Coronary artery (tissue), 2 donors: ENCODE data around the gene MYO1D.
A peak's percentile ranks its signal among the peaks of the same experiment; 100 is the strongest.
"Not testable (repeated sequence)": the region's sequence is repeated elsewhere in the genome, so short reads cannot be mapped to it uniquely, and the experiment has no call there.

Experiments
- DNase-seq: peaks from one replicate; pipeline ENCODE4 v3.0.0-alpha.2; 2017; ENCODE audit warnings: low spot score
- H3K27ac ChIP-seq, 2 donors: fragments of 200-600 bp; sonication (generic); one replicate each; pipeline ENCODE4 v1.5.1; 2016 to 2019
- H3K4me3 ChIP-seq: fragments of 200-600 bp; sonication (generic); 2 replicates; pipeline ENCODE4 v1.5.1; 2016; ENCODE audit warnings: mild to moderate bottlenecking, moderate library complexity
- TF ChIP-seq, protein P1 (sequence below): fragments of 200-600 bp; sonication (generic); IDR thresholded peaks from one replicate; pipeline ENCODE4 v1.5.1; 2019; ENCODE audit warnings: antibody characterized with exemption

Gene MYO1D

DNA sequence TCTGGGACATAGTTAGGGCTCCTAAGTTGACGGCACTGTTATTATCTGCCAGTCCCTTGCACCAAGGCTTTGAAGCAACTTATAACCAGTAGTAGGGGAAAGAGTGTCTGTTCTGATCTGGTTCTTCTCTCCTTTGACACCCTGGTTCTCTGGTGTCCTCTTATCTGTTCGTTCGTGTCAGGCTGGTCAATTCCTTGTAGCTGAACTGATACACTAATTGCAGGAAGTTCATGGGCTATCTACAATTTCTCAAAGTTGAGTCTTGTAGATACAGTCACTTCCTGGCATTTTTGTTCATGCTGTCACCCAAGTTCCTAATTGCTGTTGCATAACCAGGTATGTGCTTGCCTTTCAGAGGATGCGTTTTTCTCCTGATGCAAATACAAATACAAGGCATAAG is 17.3 kb upstream of the MYO1D start:
- TF ChIP-seq, protein P1, sequence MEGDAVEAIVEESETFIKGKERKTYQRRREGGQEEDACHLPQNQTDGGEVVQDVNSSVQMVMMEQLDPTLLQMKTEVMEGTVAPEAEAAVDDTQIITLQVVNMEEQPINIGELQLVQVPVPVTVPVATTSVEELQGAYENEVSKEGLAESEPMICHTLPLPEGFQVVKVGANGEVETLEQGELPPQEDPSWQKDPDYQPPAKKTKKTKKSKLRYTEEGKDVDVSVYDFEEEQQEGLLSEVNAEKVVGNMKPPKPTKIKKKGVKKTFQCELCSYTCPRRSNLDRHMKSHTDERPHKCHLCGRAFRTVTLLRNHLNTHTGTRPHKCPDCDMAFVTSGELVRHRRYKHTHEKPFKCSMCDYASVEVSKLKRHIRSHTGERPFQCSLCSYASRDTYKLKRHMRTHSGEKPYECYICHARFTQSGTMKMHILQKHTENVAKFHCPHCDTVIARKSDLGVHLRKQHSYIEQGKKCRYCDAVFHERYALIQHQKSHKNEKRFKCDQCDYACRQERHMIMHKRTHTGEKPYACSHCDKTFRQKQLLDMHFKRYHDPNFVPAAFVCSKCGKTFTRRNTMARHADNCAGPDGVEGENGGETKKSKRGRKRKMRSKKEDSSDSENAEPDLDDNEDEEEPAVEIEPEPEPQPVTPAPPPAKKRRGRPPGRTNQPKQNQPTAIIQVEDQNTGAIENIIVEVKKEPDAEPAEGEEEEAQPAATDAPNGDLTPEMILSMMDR: no peak
- DNase-seq: no peak
- no peak overlapping the region for H3K27ac ChIP-seq
- H3K4me3 ChIP-seq: no peak overlapping the region

DNA sequence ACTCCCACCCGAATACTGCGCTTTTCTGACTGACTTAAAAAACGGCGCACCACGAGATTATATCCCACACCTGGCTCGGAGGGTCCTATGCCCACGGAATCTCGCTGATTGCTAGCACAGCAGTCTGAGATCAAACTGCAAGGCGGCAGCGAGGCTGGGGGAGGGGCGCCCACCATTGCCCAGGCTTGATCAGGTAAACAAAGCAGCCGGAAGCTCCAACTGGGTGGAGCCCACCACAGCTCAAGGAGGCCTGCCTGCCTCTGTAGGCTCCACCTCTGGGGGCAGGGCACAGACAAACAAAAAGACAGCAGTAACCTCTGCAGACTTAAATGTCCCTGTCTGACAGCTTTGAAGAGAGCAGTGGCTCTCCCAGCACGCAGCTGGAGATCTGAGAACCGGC is 10.5 kb upstream of the MYO1D start:
- DNase-seq, H3K4me3 ChIP-seq, H3K27ac ChIP-seq: not testable (repeated sequence)

DNA sequence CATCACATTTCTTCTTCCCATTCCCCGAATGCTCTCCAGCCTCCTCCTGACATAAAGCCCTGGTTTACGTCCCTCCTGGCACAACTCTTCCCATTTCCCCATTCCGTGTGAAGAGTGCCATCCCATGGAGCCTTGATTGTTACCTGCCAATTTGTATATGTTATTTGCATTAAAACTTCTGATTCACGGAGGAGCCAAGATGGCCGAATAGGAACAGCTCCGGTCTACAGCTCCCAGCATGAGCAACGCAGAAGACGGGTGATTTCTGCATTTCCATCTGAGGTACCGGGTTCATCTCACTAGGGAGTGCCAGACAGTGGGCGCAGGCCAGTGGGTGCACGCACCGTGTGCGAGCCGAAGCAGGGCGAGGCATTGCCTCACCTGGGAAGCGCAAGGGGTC is 10.0 kb upstream of the MYO1D start:
- H3K4me3 ChIP-seq, DNase-seq, H3K27ac ChIP-seq: not testable (repeated sequence)

DNA sequence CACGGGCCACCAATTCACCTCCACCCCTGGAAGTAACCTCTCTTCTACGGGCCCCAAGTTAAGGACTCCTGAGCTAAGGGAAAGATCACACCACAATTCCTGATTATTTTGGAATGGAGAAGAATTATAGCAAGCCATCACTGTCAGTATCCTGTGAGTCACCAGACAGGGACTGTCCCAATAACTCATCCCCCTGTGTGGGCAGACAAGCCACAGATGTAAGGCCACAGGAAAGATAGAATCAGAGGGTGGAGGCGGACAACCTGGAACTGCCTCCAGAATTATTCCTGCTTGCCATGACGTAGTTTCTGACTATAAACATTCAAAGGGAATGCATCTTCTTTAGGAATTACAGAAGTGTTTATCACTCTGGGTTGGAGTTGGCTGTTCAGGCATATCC is 5.8 kb upstream of the MYO1D start:
- H3K27ac ChIP-seq: no peak overlapping the region
- DNase-seq: no peak
- TF ChIP-seq, protein P1: no peak
- H3K4me3 ChIP-seq: no peak overlapping the region

DNA sequence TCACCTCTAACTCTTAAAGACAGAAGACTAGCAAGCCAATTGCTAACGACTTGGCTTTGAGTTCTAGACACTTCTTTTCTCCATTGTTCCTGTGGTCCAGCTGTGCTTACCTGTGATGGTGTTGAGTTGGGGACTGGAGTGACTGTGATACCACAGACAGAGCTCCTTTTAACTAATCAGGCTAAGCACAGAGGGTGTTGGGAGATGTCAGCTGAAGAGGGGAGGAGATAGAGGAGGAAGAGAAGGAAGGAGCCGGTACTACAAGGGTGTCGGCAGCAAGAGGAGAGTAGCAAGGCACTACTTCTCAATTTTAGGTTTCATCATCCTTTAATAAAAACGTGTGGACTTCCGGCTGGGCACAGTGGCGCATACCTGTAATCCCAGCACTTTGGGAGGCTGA is 5.1 kb upstream of the MYO1D start:
- TF ChIP-seq, protein P1: no peak
- Histone ChIP-seq H3K4me3 (no peak overlapping the region), H3K27ac (no peak overlapping the region)
- no peak for DNase-seq

DNA sequence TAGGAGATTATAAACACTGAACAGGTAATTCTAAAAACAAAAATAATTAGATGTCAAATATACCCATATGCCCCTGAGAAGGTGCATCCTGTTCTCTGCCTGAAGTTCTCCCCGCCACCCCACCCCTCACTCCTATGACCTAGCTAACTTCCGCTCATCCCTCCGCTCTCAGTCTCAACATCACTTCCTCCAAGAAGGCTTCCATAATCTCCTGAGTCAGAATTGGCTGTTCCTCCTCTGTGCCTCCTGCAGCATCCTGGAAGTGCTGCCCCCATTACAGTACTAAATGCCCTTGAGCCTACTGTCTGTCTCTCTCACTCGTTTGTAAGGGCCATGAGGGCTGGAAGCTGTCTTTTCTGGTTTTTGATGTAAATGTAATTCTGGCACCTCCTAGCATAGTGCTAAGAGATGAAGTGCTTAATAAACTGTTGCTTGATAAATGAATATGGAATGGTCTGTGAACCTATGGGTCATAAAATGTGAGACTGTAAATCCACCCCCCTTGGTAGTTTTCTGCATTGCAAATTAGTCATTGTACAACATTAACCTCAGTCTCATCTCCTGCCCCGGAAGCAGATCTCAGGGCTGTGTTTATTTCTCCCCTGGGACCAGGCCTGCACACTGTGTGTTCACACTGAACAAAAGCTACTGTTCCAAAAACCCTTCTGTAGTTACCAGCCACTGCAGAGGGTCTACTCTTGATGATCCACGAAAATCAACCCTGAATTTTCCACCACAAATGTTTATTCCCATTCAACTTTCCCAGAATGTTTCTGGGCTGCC is 3.9 kb upstream of the MYO1D start:
- DNase-seq: no peak
- TF ChIP-seq, protein P1: no peak
- no peak overlapping the region for H3K4me3 ChIP-seq

DNA sequence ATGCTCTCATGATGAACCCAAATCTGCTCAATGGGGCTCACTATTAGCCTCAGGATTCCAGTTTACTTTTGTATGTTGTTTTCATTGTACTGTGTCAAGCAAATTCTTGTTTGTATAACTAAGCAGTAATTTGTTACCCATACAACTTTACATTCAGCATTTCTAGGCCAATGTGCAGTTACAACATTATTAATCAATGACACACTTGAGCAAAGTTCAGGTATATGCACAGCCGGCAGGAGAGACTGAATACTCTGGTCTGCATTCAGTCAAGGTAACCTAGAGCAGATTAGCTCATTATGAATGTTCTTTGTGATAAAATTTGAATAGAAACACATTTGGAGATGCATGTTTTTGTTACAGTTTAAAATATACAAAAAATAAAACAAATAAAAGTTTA is 2.2 kb upstream of the MYO1D start:
- no peak overlapping the region for H3K27ac ChIP-seq
- DNase-seq: no peak
- H3K4me3 ChIP-seq: no peak overlapping the region
- TF ChIP-seq, protein P1: no peak

More for the DNA sequence above, 3.9 kb upstream of the MYO1D start:
- no peak overlapping the region for H3K27ac ChIP-seq

DNA sequence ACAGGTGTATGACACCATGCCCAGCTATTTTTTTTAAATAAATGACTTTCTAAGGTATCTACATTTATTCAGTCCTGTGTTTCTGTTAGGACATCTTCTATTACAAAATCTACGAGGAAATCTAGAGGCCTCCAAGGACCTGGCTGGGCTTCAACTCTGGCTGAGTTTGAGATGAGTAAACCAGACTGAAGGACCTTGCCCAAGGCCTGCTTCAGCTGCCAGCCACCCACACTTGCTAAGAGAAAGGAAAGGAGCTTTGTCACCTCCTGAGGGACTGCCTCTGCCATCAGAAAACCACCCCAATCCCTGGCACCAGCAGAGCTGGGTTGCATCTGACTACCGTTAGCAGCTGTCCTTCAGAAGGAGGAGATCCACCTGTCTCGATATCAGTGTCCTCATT is 1.3 kb upstream of the MYO1D start:
- no peak for DNase-seq

More for the DNA sequence above, 1.3 kb upstream of the MYO1D start:
- Histone ChIP-seq H3K27ac (peak overlapping the region in 1 of 2 donors; percentile 19), H3K4me3 (no peak overlapping the region)
- TF ChIP-seq, protein P1: no peak
